Activated naive CD8-positive, alpha-beta T cell treated with anti-CD3 and anti-CD28 coated beads for 36 hours (primary cell): Measurements from ENCODE around the gene EP400. TPM values are rescaled to one million over a fixed set of nuclear protein-coding genes. Genes with fewer than 3 reads are reported as not detected.
"Not testable (repeated sequence)": the region's sequence is repeated elsewhere in the genome, so short reads cannot be mapped to it uniquely, and the experiment has no call there.

Experiments
- DNase-seq: peaks from one replicate; pipeline ENCODE4 v3.0.0; 2021
- H3K27ac Mint-ChIP-seq: one replicate; pipeline ENCODE4 v1.8.0; 2022; ENCODE audit warnings: mild to moderate bottlenecking, moderate library complexity, mixed read lengths
- H3K27me3 Mint-ChIP-seq: one replicate; pipeline ENCODE4 v1.8.0; 2022; ENCODE audit warnings: mild to moderate bottlenecking, mixed read lengths
- H3K36me3 Mint-ChIP-seq: one replicate; pipeline ENCODE4 v1.8.0; 2021; ENCODE audit warnings: mild to moderate bottlenecking, mixed read lengths
- H3K4me1 Mint-ChIP-seq: one replicate; pipeline ENCODE4 v1.8.0; 2021; ENCODE audit warnings: mixed read lengths
- H3K4me3 Mint-ChIP-seq: one replicate; pipeline ENCODE4 v1.8.0; 2022; ENCODE audit warnings: mild to moderate bottlenecking, moderate library complexity, mixed read lengths
- H3K9me3 Mint-ChIP-seq: one replicate; pipeline ENCODE4 v1.8.0; 2022; ENCODE audit warnings: mixed read lengths
- total RNA-seq, 2 experiments: library from RNA; stranded (reverse); gene quantifications; one replicate each; pipeline ENCODE4 v1.2.3, GENCODE V29; 2021

Gene EP400
- total RNA-seq, 2 experiments from 2014 or later, result 42.8 to 43.6 TPM

DNA sequence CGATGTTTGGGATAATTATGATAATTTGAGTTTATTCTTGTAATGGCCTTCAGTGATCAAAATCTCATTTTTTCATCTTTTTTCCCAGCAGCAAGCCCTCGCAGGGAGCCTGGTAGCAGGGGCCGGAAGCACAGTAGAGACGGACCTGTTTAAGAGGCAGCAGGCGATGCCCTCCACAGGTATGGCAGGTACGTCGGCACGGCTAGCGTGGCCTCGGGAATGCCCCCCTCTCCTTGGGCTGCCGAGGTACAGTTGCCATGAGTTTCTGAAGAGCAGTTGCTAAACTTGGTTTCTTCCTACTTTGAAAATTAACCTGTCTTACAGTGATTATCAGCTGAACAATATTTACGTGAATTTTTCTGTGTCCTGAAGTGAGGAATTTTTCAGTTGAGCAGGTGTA is 29.9 kb downstream of the EP400 start:
- no peaks in the 10 kb centered on the region for H3K27me3 Mint-ChIP-seq

DNA sequence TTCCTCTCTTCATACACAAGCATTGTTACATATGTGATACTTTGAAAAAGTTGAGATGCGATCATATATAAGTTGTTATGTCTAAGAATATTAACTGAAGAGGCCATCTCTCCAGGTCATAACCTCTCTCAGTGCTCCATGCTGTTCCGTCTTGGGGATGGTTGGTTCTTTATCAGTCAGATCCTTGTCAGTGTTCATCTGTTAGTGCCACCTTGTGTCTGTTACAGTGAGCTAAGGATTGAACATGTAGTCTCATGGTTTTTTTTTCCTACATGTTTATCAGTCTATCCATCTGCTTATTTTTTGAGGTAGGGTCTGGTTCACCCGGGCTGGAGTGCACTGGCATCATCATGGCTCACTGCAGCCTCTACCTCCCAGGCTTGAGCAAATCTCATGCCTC is 30.5 kb downstream of the EP400 start:
- Mint-ChIP-seq H3K27me3 (no peaks in the 10 kb centered on the region), H3K36me3 (peaks cover 7% of the 10 kb centered on the region), H3K27ac (no peak overlapping the region), H3K4me3 (no peak overlapping the region), H3K9me3 (no peaks in the 10 kb centered on the region), H3K4me1 (peaks cover 5% of the 10 kb centered on the region)
- no peak for DNase-seq

More for the DNA sequence above, 29.9 kb downstream of the EP400 start:
- Mint-ChIP-seq H3K36me3 (peaks cover 7% of the 10 kb centered on the region), H3K27ac (no peak overlapping the region), H3K4me3 (no peak overlapping the region), H3K4me1 (peaks cover 5% of the 10 kb centered on the region), H3K9me3 (no peaks in the 10 kb centered on the region)
- no peak for DNase-seq

GRCh38 chr12:131981388-131981787 is 31.6 kb downstream of the EP400 start:
- peaks cover 7% of the 10 kb centered on the region for H3K36me3 Mint-ChIP-seq
- no peak overlapping the region for H3K27ac Mint-ChIP-seq

GRCh38 chr12:131982041-131982440 is 32.3 kb downstream of the EP400 start:
- Mint-ChIP-seq H3K36me3 (peaks cover 12% of the 10 kb centered on the region), H3K9me3 (no peaks in the 10 kb centered on the region), H3K4me1 (no peaks in the 10 kb centered on the region), H3K4me3 (no peak overlapping the region), H3K27ac (no peak overlapping the region), H3K27me3 (no peaks in the 10 kb centered on the region)
- DNase-seq, result no peak

More at GRCh38 chr12:131981388-131981787, 31.6 kb downstream of the EP400 start:
- Mint-ChIP-seq H3K4me1 (no peaks in the 10 kb centered on the region), H3K27me3 (no peaks in the 10 kb centered on the region), H3K9me3 (no peaks in the 10 kb centered on the region), H3K4me3 (no peak overlapping the region)
- no peak for DNase-seq

DNA sequence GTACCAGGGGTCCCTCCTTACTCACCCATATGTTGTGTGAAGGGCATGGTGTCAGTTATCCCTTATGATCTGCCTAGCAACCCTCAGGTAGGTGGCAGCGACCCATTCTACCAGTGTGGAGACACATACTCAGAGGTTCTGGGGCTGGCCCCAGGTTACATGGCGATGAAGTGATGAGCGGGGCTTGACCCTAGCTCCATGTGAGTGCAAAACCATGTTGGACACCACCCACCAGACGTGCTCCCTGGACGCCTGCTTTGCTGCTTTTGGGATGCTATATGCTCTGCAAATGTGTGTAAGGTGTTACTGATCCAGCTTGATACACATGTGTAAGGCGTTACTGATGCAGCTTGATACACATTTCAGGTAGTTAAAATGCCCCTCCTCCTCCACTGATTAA is 33.3 kb downstream of the EP400 start:
- Mint-ChIP-seq H3K4me1 (no peaks in the 10 kb centered on the region), H3K27ac (no peak overlapping the region), H3K4me3 (no peak overlapping the region), H3K9me3 (no peaks in the 10 kb centered on the region), H3K36me3 (peaks cover 14% of the 10 kb centered on the region), H3K27me3 (no peaks in the 10 kb centered on the region)
- DNase-seq, result no peak

GRCh38 chr12:131983554-131983953 is 33.8 kb downstream of the EP400 start:
- Mint-ChIP-seq H3K4me1 (no peaks in the 10 kb centered on the region), H3K27me3 (no peaks in the 10 kb centered on the region), H3K27ac (no peak overlapping the region), H3K9me3 (no peaks in the 10 kb centered on the region), H3K4me3 (no peak overlapping the region), H3K36me3 (peaks cover 14% of the 10 kb centered on the region)
- DNase-seq, result no peak

DNA sequence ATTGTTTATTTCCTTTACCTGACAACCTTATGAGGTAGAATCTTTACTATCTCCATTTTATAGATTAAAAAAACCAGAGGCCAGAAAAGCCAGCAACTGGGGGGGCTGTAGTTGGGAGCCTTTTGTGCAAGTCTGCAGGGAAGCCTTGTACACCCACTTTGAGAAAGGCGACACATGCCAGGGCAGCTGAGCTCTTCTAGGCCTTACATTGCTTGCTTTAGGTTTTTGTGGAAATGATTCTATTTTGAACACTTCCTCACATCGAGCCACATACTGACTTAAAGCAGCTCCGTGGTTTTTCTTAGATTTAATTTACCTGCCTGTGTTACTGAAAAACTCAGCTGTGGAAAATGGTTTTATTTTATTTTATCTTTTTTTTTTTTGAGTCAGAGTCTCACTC is 34.6 kb downstream of the EP400 start:
- Mint-ChIP-seq H3K36me3 (peaks cover 14% of the 10 kb centered on the region), H3K4me1 (no peaks in the 10 kb centered on the region), H3K27ac (no peak overlapping the region), H3K27me3 (no peaks in the 10 kb centered on the region), H3K9me3 (no peaks in the 10 kb centered on the region), H3K4me3 (no peak overlapping the region)
- no peak for DNase-seq

DNA sequence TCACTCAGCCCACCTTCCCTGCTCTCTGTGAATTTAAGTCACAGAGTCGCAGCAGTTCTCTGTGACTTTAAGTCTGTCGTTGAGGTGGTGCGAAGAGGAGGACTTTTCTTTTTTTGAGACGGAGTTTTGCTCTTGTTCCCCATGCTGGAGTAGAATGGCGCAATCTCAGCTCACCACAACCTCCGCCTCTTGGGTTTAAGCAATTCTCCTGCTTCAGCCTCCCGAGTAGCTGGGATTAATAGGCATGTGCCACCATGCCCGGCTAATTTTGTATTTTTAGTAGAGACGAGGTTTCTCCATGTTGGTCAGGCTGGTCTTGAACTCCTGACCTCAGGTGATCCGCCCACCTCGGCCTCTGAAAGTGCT is 35.8 kb downstream of the EP400 start:
- H3K27ac Mint-ChIP-seq, DNase-seq, H3K27me3 Mint-ChIP-seq, H3K4me3 Mint-ChIP-seq, H3K9me3 Mint-ChIP-seq, H3K4me1 Mint-ChIP-seq: not testable (repeated sequence)
- H3K36me3 Mint-ChIP-seq, result peaks cover 20% of the 10 kb centered on the region

DNA sequence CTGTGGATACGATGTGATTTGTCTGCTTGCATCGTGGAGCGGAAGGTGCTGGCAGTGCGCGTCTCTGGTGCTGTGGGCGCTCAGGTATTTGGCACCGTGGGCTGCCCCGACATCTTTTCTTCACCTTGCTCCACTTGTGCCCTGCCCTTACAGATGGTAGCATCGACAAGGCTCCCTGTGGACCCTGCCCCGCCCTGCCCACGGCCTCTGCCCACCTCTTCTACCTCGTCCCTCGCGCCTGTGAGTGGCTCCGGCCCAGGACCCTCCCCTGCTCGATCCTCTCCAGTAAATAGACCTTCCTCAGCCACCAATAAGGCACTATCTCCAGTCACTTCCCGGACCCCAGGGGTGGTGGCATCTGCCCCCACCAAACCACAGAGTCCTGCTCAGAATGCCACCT is 36.6 kb downstream of the EP400 start:
- H3K27me3 Mint-ChIP-seq, result no peaks in the 10 kb centered on the region
- H3K9me3 Mint-ChIP-seq, result no peaks in the 10 kb centered on the region
- H3K36me3 Mint-ChIP-seq, result peaks cover 20% of the 10 kb centered on the region
- no peaks in the 10 kb centered on the region for H3K4me1 Mint-ChIP-seq
- H3K4me3 Mint-ChIP-seq, result no peak overlapping the region
- DNase-seq, result no peak
- H3K27ac Mint-ChIP-seq, result no peak overlapping the region

GRCh38 chr12:131986910-131987309 is 37.2 kb downstream of the EP400 start:
- Mint-ChIP-seq H3K4me1 (no peaks in the 10 kb centered on the region), H3K4me3 (no peak overlapping the region), H3K9me3 (no peaks in the 10 kb centered on the region), H3K27ac (no peak overlapping the region), H3K36me3 (peaks cover 20% of the 10 kb centered on the region), H3K27me3 (no peaks in the 10 kb centered on the region)
- no peak for DNase-seq

GRCh38 chr12:131987552-131987951 is 37.8 kb downstream of the EP400 start:
- H3K4me3 Mint-ChIP-seq, result no peak overlapping the region
- H3K4me1 Mint-ChIP-seq, result no peaks in the 10 kb centered on the region
- DNase-seq, result no peak
- H3K36me3 Mint-ChIP-seq, result peaks cover 23% of the 10 kb centered on the region
- H3K27ac Mint-ChIP-seq, result peak overlapping the region; percentile 35
- H3K27me3 Mint-ChIP-seq, result no peaks in the 10 kb centered on the region
- no peaks in the 10 kb centered on the region for H3K9me3 Mint-ChIP-seq

- Mint-ChIP-seq H3K27ac (no peak overlapping the region), H3K9me3 (no peaks in the 10 kb centered on the region), H3K4me3 (no peak overlapping the region), H3K36me3 (peaks cover 26% of the 10 kb centered on the region), H3K4me1 (no peaks in the 10 kb centered on the region), H3K27me3 (no peaks in the 10 kb centered on the region)
- DNase-seq, result no peak
Observed at GRCh38 chr12:131988054-131988796, 38.5 kb downstream of the EP400 start.

DNA sequence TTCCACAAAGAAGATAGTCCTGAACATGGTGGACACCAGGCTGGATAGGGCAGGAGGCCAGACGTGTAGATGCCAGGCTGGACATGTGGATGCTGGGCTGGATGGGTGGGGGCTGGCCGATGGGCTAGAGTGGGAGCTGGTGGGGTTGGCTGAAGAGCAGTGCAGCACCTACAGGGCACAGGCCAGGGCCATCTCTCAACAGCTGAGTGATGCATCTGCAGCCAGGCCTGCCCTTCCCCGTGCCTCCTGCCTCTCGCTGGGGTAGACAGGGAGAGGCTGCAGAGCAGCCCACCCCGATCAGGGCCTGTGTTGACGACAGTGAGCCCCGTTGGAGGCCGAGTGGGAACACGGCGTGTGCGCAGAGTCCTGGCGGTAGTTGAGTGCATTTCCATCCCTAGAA is 39.3 kb downstream of the EP400 start:
- H3K9me3 Mint-ChIP-seq, result no peaks in the 10 kb centered on the region
- H3K4me3 Mint-ChIP-seq, result no peak overlapping the region
- no peaks in the 10 kb centered on the region for H3K27me3 Mint-ChIP-seq
- no peaks in the 10 kb centered on the region for H3K4me1 Mint-ChIP-seq
- H3K27ac Mint-ChIP-seq, result no peak overlapping the region
- H3K36me3 Mint-ChIP-seq, result peaks cover 31% of the 10 kb centered on the region
- DNase-seq, result no peak

DNA sequence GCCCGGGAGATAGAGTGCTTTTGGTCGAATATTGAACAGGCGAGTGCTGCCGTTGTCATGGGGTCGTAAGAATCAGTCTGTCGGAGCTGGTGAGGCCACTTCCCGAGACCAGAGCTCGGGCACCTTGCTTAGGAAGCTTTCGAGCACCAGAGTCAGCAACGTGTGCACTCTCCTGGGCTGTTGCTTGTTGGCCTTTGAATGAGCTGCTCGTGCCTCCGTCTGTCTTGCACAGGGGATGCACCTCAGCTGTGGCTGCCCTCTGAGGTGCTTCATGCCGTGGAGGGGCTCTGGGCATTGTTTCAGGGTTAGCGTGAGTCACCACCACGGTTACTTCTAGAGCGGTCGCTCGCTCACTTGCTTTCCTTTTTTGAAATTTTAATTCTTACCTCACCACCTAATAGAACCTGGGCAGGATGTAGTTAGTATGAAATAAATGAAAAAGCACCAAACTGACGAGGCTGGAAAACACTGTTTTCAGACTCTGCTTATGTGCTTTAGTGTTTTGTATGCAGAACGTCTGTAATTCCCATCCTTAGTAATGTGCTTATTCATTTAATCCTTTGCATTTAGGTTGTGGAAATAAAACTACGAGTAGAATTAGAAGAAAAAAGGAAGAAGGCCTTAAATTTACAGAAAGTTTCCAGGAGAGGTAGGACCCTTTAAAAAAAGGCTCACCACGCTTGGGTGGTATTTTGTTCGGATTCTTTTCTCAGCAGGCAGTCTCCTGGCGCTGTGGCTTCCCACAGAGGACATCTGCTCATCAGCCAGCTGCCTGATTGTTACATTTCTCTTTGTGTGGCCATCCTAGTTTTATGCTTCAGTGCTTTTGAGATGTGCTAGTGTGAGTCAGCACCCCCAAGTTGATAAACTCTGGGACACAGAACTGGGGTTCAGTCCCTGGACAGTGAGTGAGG is 40.6 kb downstream of the EP400 start:
- no peak overlapping the region for H3K27ac Mint-ChIP-seq
- H3K4me3 Mint-ChIP-seq, result no peak overlapping the region
- H3K36me3 Mint-ChIP-seq, result peaks cover 31% of the 10 kb centered on the region
- H3K9me3 Mint-ChIP-seq, result no peaks in the 10 kb centered on the region
- H3K4me1 Mint-ChIP-seq, result no peaks in the 10 kb centered on the region
- DNase-seq, result no peak
- H3K27me3 Mint-ChIP-seq, result no peaks in the 10 kb centered on the region

- DNase-seq, result no peak
- Mint-ChIP-seq H3K27ac (no peak overlapping the region), H3K4me3 (no peak overlapping the region), H3K9me3 (no peaks in the 10 kb centered on the region), H3K4me1 (no peaks in the 10 kb centered on the region), H3K36me3 (peaks cover 31% of the 10 kb centered on the region), H3K27me3 (no peaks in the 10 kb centered on the region)
Observed at GRCh38 chr12:131990980-131991305, 41.2 kb downstream of the EP400 start.
